Cerebellar cortex (tissue), 1 donor: ENCODE results near the gene BRI3.
A peak's percentile ranks its signal among the peaks of the same experiment; 100 is the strongest.

Source experiments
- DNase-seq: peaks from one replicate; pipeline ENCODE4 v3.0.0-alpha.2; 2015; ENCODE audit warnings: low spot score

Gene BRI3

DNA sequence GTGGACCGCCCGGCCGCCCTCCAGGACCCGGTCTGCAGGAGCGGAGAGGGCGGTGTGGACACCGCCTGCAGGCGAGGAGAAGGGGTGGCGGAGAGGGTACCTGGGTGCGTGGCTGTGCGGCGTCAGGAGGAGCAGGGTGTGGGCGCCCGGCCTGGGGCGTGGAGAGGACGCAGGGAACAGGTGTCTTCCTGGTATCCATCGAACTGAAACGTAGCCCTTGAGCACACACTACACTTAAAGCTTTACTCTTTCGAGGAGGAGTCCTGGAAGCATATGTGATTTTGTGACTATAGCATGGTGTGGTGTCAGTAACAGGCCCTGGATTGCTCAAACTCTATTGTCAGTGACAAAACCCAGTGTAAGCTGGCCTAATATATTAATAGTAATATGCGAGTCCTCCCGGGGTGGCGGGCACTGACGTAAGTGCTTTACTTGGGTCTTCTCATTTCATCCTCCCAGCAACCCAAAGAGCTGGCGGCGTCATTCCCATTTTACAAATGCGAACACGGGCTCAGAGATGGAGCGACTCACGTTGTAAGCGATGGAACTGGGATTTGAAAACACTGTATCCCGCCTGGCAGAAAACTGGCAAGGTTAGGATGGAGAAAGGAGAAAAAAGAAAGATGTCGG lies 28.9 kb upstream of the BRI3 start:
- peak; percentile 27 for DNase-seq

DNA sequence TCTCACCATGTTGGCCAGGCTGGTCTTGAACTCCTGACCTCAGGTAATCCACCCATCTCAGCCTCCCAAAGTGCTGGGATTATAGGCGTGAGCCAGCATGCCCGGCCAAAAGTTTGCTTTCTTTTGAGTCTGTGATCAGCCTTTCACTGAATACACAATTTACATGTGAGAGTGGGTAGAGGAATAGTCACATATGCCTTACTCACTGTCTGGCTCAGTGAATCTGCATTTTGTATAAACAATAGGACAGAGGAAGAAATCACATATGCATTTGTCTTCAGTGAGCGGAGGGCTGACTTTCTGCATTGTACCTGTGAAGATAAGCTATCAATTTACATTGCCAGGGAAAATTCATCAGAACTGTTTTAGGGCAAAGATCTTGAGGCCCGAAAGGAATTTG lies 27.0 kb upstream of the BRI3 start:
- DNase-seq: no peak

DNA sequence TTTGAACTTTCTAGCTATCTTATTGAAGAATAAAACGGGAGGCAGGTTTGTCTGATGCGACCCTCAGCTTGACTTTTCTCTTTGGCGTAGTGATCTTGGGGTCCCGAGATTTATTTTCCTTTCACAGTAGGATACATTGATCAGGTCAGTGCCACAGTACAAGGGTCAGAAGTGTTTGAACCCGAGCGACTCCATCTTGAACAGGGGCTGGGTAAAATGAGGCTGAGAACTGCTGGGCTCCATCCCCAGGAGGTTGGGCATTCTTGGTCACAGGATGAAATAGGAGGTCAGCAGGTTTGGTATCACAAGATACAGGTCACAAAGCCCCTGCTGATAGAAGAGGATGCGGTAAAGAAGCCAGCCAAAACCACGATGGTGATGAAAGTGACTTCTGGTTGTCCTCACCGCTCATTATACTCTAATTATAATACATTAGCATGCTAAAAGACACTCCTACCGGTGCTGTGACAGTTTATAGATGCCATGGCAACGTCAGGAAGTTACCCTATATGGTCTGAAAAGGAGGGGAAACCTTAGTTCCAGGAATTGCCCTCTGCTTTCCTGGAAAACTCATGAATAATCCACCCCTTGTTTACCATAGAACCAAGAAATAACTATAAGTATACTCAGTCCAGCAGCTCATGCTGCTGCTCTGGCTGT lies 26.4 kb upstream of the BRI3 start:
- DNase-seq: no peak

DNA sequence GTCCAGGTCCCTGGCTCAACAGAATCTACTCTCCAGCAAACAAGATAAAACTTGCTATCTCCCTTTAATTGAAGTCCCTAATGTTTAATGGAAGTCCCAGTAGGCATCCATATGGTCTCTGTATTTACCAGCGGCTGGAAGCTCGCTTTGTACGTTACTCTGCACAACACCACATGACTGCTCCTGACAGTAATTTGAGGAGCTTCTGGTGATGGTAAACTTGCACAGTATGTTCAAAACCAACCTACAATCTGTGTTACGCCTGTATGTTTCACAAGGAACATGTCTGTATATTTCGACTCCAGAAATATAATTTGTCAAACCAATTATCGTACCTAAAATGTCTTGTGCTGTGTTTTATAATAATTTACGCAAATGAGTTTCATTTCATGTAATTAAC lies 25.1 kb upstream of the BRI3 start:
- no peak for DNase-seq

DNA sequence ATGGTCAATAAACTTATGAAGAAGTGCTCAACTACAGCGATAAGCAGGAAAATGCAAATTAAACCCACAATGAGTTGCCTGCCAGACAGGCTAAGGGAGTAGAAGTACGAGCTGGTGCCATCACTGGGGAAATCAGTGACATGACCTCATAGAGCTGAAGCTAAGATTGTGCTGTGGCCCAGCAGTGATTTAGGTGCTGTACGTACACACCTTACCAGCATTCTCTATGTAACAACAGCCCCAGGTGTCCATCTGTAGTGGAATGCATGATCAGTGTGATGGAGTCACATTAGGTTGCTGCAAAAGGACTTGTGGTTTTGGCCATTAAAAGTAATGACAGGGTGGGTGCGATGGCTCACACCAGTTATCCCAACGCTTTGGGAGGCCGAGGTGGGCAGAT lies 23.8 kb upstream of the BRI3 start:
- no peak for DNase-seq

- DNase-seq: no peak
These were observed 15.6 kb upstream of the BRI3 start for GRCh38 chr7:98265841-98266271.

GRCh38 chr7:98266840-98267239 lies 14.6 kb upstream of the BRI3 start:
- no peak for DNase-seq

- no peak for DNase-seq
These were observed 14.2 kb upstream of the BRI3 start for GRCh38 chr7:98267303-98267702.

DNA sequence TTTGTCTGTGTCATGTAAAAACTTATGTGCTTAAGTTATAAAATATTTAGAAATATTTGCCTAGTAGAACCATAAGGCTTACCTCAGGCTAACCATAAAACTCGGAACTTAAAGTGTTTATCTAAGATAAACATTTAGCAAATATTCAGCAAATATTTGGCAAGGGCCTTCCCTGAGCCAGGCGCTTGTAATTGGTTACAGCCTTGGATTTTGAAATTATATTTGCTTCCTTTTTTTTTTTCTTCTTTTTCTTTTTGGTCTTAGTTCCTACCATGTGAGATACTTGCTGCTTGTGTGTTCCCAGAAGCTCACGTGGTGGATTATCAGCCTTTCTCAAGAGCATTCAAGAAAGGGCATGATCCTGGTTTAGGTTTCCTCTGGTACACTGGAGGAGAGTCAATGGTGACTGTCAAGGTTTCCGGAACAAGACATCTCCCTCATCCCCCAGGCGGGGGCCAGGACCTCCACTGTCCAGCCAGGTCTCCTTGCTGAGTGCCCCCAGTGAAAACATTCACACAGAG lies 5.2 kb upstream of the BRI3 start:
- DNase-seq: no peak

DNA sequence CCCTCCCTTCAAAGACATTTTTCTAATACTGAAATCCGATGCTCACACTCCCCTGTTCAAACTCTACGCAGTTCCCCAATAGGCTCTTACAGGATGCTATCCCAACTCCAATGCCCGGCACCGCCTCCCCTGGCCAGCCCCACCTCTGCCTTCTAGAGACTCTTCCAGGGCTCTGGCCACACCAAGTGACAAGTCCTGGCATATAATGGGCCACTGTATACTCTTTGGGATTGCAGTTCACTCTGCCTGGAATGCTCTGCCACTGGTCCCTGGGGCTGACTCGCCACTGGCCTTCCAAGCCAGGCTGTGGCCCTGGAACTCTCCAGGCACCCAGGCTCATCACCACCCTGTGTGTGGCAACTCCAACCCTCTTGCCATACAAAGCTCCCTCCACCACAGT lies 3.1 kb upstream of the BRI3 start:
- no peak for DNase-seq

DNA sequence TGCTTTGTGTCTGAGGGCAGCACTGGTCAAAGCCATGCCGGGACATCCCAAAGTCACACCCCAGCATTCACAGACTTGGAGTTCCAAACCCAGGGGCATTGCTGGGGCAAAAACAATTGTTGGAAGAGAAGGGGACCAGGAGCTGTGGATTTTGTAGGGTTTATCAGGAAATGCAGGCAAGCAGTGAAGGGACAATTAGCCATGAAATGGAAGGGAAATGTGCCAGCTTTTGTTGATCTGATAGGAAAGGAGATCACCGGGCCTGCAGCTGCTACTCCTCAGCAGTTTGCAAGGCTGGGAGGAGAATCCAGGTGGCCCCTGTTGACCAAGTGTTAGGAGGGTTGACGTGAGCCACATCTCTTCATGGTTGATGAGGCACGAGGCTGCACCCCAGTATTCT lies 2.5 kb upstream of the BRI3 start:
- DNase-seq: no peak

DNA sequence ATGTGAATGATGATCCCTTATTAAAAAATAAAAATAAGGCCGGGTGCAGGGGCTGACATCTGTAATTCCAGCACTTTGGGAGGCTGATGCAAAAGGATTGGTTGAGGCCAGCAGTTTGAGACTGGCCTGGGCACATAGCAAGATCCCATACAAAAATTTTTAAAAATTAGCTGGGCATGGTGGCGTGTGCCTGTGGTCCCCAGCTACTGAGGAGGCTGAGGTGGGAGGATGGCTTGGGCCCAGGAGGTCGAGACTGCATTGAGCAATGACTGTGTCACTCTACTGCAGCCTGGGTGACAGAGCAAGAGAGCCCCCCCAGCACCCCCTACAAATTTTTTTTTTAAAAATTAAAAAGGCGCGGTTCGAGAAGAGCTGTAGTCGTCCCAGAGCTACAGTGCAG lies 1.2 kb upstream of the BRI3 start:
- no peak for DNase-seq

GRCh38 chr7:98281757-98282606 lies 496 bp downstream of the BRI3 start:
- no peak for DNase-seq

DNA sequence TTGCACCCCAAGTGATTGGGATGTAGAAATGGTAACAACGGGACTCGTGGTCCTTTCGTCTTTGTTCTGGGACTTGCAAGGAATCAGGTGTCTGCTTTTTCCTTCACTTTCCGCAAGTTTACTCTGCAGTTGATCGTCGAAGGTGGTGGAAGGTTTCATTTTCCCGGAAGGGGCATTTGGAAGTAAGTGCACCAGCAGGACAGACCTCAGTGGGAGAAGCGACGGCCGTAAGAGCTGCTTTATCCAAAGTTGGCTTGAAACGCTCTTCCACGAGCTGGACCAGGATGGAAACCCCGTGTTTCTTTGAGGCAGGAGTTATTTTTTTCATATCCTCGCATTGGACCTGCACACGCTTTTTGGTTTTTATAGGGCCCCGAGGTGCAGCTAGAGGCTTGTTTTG lies 1.2 kb downstream of the BRI3 start:
- no peak for DNase-seq

DNA sequence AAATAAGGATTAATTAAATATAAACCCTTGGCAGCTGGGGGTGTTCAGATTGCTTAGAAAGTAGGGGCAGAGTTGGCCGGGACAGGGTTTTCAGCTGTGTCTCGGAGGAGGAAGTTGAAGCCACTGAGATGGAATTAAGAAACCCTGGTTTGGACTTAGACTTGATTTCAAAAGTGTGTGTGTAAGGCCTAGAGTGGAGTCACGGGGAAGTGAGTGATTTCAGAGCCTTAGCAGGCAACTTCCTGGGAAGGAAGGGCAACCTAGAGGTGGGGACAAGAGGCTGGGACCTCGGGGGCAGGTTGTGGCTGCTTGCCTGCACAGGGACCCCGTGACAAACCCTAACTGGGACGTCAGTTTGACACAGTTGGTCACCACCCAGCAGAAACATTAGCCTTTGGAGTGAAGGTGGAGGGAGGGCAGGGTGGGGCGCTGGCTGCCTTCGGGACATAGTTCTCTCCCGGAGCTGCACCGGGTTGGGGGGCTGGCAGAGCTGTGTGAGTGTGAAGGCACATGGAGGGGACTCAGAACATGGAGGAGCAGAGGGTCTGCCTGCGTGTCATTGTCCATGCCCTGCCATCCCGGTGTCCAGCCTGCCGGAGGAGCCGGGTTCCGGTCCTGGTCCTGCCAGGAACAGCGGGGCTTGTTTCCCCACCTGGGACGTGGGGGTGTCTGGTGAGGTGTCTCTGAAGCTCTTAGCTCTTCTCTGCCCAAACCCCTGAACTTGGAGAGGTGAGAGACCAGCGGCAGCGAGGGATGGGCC lies 1.8 kb downstream of the BRI3 start:
- no peak for DNase-seq

- no peak for DNase-seq
These were observed 2.4 kb downstream of the BRI3 start for GRCh38 chr7:98283887-98284222.

DNA sequence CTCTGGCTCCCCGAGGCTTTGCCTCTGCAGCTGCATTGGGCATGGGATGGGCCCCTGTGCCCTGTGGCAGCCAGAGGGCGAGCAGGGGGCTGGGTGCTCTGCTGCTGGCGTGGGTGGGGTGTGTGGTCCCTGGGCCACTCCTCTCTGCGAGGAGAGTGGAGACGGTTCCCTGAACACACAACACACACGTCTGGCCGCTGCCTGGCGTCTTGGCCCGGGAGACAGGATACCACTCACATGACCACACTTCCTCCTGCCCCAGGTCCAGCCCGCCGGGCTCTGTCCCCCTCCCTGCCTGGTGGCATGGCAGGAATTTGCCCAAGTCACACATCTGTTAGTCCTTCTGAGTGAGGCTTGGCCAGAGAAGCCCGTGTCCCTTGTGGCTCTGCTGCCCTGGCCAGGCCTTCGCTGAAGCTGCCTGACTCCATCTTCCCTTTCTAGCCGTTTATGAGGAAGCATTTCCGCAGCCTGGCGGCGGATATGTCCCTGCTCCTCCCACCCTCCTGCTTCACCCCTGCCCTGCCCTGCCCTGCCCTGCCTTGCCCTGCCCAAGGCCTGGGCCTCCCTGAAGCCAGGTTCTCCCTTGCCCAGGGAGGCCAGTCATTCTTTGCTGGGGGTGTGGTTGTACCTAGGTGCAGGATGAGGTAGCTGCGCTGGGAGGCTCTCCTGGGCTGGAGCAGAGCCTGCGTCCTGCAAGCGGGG lies 3.0 kb downstream of the BRI3 start:
- no peak for DNase-seq

DNA sequence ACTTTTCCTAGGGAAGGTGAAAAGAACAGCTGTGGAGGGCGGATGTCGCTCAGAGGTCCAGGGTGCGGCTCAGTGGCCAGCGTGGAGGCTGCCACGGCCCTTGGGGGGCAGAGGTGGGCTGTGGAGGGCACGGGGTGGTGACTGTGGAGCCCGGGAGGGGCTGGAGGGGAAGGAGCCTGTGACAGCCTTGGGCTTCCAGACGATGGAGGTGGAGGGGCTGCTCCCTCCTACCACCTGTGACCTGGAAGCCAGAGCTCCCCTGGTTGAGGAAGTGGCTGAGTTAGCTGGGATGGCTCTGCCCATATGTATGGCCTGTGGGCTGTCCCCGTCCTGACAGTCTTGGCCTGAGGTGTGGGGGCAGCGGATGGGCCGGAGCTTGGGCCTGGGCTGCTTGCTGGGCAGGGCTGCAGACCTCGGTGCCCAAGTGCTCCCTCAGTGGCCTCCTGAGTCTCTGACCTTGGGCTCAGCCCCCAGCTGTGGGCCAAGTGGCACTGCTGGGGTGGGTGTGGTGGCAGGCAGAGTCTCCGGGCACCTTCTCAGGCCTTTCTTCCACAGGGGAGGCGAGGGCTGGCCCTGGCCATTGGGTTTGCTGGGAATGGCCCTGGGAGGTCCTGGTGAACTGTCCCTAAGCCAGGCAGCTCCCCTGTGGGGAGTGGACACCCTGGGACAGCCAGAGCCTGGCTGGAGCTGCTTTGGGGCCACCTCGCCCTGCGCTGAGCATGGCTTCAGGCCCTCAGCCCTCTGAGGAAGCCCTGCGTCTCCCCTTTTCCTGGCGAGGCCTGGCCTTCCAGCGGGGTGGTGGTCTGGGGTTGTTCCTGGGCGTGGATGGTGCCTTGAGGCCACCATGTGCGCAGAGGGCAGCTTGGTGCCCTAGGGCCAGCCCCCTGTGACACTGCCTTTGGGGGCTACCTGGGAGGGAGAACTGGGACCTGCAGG lies 3.9 kb downstream of the BRI3 start:
- DNase-seq: no peak

DNA sequence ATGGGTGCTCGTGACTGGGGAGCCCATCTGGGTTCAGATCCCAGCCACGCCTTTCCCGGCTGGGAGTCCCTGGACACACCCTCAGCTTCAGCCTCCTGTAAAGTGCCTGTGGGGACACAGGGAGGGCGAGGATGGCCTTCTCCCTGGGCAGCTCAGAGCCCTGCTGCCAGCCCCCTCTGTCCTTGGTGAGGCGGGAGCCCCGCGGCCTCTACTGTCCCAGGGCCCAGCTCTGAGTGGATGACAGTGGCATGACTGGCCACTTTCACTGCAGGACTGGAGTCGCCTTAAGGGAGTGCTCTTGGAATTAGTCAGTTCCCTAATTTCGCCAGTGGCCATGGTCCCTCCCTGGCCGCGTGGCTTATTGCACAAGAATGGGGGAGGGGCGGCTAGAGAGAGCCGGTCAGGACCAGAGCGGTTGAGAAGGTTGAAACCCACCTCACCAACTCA lies 4.6 kb downstream of the BRI3 start:
- no peak for DNase-seq

DNA sequence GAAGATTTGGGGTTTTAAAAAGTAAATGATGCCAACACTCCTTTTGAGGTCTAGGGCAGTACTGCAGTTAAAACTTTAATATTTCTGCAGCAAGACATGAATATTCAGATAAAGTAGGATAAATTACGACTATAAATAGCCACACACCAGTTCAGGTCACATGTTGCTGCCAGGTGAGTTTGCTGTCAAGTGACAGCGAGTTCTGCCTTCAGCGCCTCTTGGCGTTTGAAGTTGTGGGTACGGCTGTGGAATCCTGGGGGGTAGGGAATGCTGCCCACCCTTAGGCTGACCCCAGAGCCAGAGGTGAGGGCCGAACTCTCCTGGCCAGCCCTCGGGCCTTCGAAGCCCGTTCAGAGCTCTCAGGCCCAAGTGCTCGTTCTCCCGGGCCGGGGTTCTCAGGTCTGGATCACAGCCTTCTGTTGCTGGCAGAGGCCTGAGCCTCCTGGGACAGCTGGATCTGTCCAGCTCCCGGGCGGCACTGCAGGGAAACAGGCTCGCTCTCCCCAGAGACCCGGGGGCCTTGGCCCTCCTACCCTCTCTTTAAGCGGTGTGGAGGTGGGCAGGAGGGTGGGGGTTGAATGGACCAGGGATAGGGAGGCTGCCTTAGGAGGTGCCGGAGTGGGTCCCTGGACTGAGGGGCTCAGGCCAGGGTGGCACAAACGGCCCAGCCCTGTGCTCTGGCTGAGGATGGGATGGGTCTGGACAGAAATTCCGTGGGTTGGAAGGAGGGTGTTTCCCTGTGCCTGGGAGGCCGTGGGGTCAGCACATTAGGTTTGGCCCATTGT lies 5.4 kb downstream of the BRI3 start:
- DNase-seq: no peak
